MV-4-11 (cell line): ENCODE measurements around the gene CHDH.

Source experiments
- DNase-seq: peaks from one replicate; lab custom pipeline; 2025; lab: John Stamatoyannopoulos, UW

CHDH gene

GRCh38 chr3:53850895-53851294, 4.7 kb upstream of the CHDH start:
- DNase-seq: no peak

GRCh38 chr3:53849916-53850315, 3.7 kb upstream of the CHDH start:
- DNase-seq: no peak

- no peak for DNase-seq
Observed at GRCh38 chr3:53846851-53847155, 584 bp upstream of the CHDH start.

GRCh38 chr3:53845881-53846133, 412 bp downstream of the CHDH start:
- DNase-seq: no peak

- no peak for DNase-seq
Observed at GRCh38 chr3:53845103-53845880, 927 bp downstream of the CHDH start.

- no peak for DNase-seq
Observed at GRCh38 chr3:53844262-53845102, 1.7 kb downstream of the CHDH start.

- DNase-seq: no peak
Observed at GRCh38 chr3:53843195-53844177, 2.7 kb downstream of the CHDH start.

- no peak for DNase-seq
Observed at GRCh38 chr3:53842436-53843194, 3.6 kb downstream of the CHDH start.

GRCh38 chr3:53841296-53841695, 4.9 kb downstream of the CHDH start:
- no peak for DNase-seq

GRCh38 chr3:53837331-53837730, 8.9 kb downstream of the CHDH start:
- no peak for DNase-seq

GRCh38 chr3:53836084-53836872, 9.9 kb downstream of the CHDH start:
- no peak for DNase-seq

- DNase-seq: no peak
Observed at GRCh38 chr3:53835257-53835656, 11.0 kb downstream of the CHDH start.

- DNase-seq: peak; percentile 97
Observed at GRCh38 chr3:53834429-53835095, 11.7 kb downstream of the CHDH start.

GRCh38 chr3:53833700-53834099, 12.5 kb downstream of the CHDH start:
- peak; percentile 58 for DNase-seq

GRCh38 chr3:53833053-53833645, 13.1 kb downstream of the CHDH start:
- DNase-seq: no peak

GRCh38 chr3:53830944-53831343, 15.3 kb downstream of the CHDH start:
- no peak for DNase-seq

GRCh38 chr3:53829605-53830004, 16.6 kb downstream of the CHDH start:
- no peak for DNase-seq

GRCh38 chr3:53828581-53828980, 17.6 kb downstream of the CHDH start:
- no peak for DNase-seq

GRCh38 chr3:53826048-53826447, 20.2 kb downstream of the CHDH start:
- no peak for DNase-seq

GRCh38 chr3:53824795-53825194, 21.4 kb downstream of the CHDH start:
- DNase-seq: no peak
